Calu3 (cell line): ENCODE measurements around the gene PLA2G2E. TPM values are rescaled to one million over a fixed set of nuclear protein-coding genes. Genes with fewer than 3 reads are reported as not detected.

Experiments
- BruUV-seq: library from RNA; stranded (reverse); fragments of 400-500 nt; replicated peaks from 2 replicates; lab custom pipeline; 2021; lab: Mats Ljungman, UMichigan
- CTCF ChIA-PET: fragments of 300-600 bp; sonication (Branson Sonifier 250); formaldehyde crosslinking; loops from one replicate; lab custom pipeline; 2022; ENCODE audit warnings: antibody characterized with exemption; lab: Charles Lee
- DNase-seq: peaks from one replicate; pipeline ENCODE4 v3.0.0; 2022
- H3K27ac Mint-ChIP-seq: one replicate; pipeline ENCODE4 v1.8.0; 2022; ENCODE audit warnings: mixed read lengths; ENCODE audit not compliant: unreplicated experiment
- H3K27me3 Mint-ChIP-seq: one replicate; pipeline ENCODE4 v1.8.0; 2022; ENCODE audit warnings: mixed read lengths; ENCODE audit not compliant: unreplicated experiment
- H3K36me3 Mint-ChIP-seq: one replicate; pipeline ENCODE4 v1.8.0; 2022; ENCODE audit warnings: mild to moderate bottlenecking, moderate library complexity, mixed read lengths; ENCODE audit not compliant: insufficient read depth, unreplicated experiment
- H3K4me1 Mint-ChIP-seq: one replicate; pipeline ENCODE4 v1.8.0; 2022; ENCODE audit warnings: mild to moderate bottlenecking, low read depth, mixed read lengths; ENCODE audit not compliant: unreplicated experiment
- H3K4me3 Mint-ChIP-seq: one replicate; pipeline ENCODE4 v1.8.0; 2022; ENCODE audit warnings: mild to moderate bottlenecking, low read depth, moderate library complexity, mixed read lengths; ENCODE audit not compliant: unreplicated experiment
- H3K9me3 Mint-ChIP-seq: one replicate; pipeline ENCODE4 v1.8.0; 2022; ENCODE audit warnings: low read depth, mixed read lengths; ENCODE audit not compliant: unreplicated experiment
- intact Hi-C: fragments of 100-400 bp; cut with micrococcal nuclease; formaldehyde crosslinking; loops from one replicate; pipeline ENCODE4 v1.10.0; 2022; ENCODE audit not compliant: unreplicated experiment
- total RNA-seq: library from RNA; stranded (reverse); gene quantifications from 2 replicates; pipeline ENCODE4 v1.2.3, GENCODE V29; 2022
- TF ChIP-seq, protein P1 (sequence below): fragments of 200-600 bp; IDR thresholded peaks from one replicate; pipeline ENCODE4 v1.8.0; 2022; ENCODE audit warnings: antibody characterized with exemption; ENCODE audit not compliant: unreplicated experiment

PLA2G2E gene
- total RNA-seq, 1 experiment from 2014 or later = not detected

DNA sequence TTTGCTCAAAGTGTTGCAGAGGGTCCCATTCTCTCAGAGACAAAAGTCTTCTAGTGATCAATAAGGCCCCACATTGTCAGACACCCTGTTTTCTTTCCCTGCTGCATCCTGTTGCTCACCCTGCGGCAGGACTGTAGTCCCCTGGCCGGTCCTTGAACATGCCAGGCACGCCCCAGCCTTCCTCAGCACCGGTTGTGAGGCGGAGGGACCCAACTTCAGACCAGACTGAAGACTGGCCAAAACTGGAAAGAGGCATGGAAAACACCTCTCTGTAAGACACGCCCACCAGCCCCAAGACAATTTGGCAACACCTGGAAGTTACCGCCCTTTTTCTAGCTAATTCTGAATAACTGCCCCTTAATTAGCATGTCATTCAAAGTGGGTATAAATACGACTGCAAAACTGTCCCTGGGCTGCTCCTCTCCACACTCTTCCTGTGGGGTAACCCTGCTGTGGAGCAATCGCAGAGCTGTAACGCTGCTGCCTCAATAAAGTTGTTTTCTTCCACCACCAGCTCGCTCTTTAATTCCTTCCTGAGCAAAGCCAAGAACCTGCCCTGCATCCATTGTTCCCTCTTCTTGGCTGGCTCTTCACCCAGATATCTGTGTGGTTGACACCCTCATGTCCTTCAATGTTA, 32.2 kb upstream of the PLA2G2E start:
- no peaks in the 10 kb centered on the region for H3K4me1 Mint-ChIP-seq
- intact Hi-C loops = no loop called here
- H3K27ac Mint-ChIP-seq = no peak overlapping the region
- CTCF ChIA-PET = no interaction called here
- BruUV-seq = no TSS peak
- no peak for DNase-seq
- H3K36me3 Mint-ChIP-seq = no peaks in the 10 kb centered on the region
- TF ChIP-seq, protein P1, sequence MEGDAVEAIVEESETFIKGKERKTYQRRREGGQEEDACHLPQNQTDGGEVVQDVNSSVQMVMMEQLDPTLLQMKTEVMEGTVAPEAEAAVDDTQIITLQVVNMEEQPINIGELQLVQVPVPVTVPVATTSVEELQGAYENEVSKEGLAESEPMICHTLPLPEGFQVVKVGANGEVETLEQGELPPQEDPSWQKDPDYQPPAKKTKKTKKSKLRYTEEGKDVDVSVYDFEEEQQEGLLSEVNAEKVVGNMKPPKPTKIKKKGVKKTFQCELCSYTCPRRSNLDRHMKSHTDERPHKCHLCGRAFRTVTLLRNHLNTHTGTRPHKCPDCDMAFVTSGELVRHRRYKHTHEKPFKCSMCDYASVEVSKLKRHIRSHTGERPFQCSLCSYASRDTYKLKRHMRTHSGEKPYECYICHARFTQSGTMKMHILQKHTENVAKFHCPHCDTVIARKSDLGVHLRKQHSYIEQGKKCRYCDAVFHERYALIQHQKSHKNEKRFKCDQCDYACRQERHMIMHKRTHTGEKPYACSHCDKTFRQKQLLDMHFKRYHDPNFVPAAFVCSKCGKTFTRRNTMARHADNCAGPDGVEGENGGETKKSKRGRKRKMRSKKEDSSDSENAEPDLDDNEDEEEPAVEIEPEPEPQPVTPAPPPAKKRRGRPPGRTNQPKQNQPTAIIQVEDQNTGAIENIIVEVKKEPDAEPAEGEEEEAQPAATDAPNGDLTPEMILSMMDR = no peak
- H3K9me3 Mint-ChIP-seq = peaks cover 8% of the 10 kb centered on the region
- H3K27me3 Mint-ChIP-seq = peaks cover 28% of the 10 kb centered on the region
- no peak overlapping the region for H3K4me3 Mint-ChIP-seq

DNA sequence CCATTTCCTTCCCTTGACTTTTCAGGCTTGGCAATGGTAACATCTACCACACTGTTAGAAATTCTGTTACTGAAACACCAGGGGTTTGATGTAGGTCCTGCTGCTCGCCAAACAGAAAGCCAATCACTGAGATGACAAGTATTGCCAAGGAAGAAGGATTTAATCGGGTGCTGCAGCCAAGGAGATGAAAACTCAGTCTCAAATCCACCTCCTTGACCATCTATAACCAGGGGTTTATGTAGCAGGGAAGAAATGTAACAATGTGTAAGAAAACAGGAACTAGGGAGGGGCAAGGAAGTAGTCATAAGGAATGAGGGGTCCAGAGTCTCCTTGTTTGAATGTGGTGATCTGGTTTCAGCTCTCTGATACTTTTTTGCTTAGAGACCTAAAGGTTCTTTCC, 30.6 kb upstream of the PLA2G2E start:
- CTCF ChIA-PET = no interaction called here
- H3K27ac Mint-ChIP-seq = no peak overlapping the region
- DNase-seq = no peak
- H3K27me3 Mint-ChIP-seq = peaks cover 28% of the 10 kb centered on the region
- BruUV-seq = no TSS peak
- no peaks in the 10 kb centered on the region for H3K36me3 Mint-ChIP-seq
- H3K9me3 Mint-ChIP-seq = peaks cover 8% of the 10 kb centered on the region
- H3K4me1 Mint-ChIP-seq = peaks cover 3% of the 10 kb centered on the region
- TF ChIP-seq, protein P1 = no peak
- intact Hi-C loops = no loop called here
- H3K4me3 Mint-ChIP-seq = no peak overlapping the region

DNA sequence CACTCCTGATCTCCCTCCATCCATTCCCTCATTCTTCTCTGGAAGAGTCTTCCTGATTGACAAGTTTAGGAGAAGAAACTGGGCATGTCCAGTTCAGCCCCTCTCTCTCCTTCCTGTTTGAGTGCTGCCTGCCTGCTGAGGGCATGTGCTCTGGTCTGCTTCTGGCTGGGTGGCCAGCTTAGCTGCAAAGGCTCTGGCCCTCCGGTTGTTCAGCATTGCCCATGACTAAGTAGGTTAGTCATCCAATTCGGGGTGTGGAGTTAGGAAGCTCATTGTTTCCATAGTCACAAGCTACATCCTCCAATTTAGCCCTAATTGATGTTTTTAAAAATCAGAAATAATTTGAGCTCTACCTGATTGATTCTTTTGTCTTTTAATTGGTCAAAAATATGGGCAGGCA, 25.6 kb upstream of the PLA2G2E start:
- intact Hi-C loops = no loop called here
- H3K4me1 Mint-ChIP-seq = peaks cover 9% of the 10 kb centered on the region
- TF ChIP-seq, protein P1 = no peak
- H3K27ac Mint-ChIP-seq = peak overlapping the region; percentile 64
- BruUV-seq = no TSS peak
- H3K36me3 Mint-ChIP-seq = no peaks in the 10 kb centered on the region
- H3K4me3 Mint-ChIP-seq = no peak overlapping the region
- peaks cover 3% of the 10 kb centered on the region for H3K9me3 Mint-ChIP-seq
- peaks cover under 1% of the 10 kb centered on the region for H3K27me3 Mint-ChIP-seq
- CTCF ChIA-PET = no interaction called here
- DNase-seq = peak; percentile 46

DNA sequence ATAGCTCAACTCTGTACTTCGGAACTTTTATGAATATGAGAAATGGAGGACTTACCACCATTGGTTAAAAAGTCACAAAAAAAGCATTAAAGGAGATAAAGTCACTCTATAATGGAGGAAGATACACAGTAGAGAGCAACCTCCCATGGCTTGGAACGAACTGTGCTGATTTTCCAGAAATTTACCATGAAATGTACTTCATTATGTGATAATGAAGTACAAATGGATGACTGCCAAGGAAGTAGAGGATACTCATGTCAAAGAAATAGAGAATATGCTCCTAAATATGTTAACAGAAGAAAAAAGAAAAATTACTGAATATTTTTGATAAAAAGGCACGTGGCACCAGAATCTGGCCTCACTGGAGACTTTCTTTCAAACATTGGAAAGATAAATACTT, 23.6 kb upstream of the PLA2G2E start:
- CTCF ChIA-PET = no interaction called here
- peaks cover 3% of the 10 kb centered on the region for H3K9me3 Mint-ChIP-seq
- H3K27me3 Mint-ChIP-seq = no peaks in the 10 kb centered on the region
- no peak for DNase-seq
- H3K4me1 Mint-ChIP-seq = peaks cover 9% of the 10 kb centered on the region
- H3K4me3 Mint-ChIP-seq = no peak overlapping the region
- BruUV-seq = no TSS peak
- no peaks in the 10 kb centered on the region for H3K36me3 Mint-ChIP-seq
- intact Hi-C loops = no loop called here
- no peak overlapping the region for H3K27ac Mint-ChIP-seq
- TF ChIP-seq, protein P1 = no peak
